COR-L47 (cell line): ENCODE measurements around the gene MTM1.

Experiments
- DNase-seq: peaks from one replicate; lab custom pipeline; 2025; lab: John Stamatoyannopoulos, UW

The MTM1 gene

DNA sequence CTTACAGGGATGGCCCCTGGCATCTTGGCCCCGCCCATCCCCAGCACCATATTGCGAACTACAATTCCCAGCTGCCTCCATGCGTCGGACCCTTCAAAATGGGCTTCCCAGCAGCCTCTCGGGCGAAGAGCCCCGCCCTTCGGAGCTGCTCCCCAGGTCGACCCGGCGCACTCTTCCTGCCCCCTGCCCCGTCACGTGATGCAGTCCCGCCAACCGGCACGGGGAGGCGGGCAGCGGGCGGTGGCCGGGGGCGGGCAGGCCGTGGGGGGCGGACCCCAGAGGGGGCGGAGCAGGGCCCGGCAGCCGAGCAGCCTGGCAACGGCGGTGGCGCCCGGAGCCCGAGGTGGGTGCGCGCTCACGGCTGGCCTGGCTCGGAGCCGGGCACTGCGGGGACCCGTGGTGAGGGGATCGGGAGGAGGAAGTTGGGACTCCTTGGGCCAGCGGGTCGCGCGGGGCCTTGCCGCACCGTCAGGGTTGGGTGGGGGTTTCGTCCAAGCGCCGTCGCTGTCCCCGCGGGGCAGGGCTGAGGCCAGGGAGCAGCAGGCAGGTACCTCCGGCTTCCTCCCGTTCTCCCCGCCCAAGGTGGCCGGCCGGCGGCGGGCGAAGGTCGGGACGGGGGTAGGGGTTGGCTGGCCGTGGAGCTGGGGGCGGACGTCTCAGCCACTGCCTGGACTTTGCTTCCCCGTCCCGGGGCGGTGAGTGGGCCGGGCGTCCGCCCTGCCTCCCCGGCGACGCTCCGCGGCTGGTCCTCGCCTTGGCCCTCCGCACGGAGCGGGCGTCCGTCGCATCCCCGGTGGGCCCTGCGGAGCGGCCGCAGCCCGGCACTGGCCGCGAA lies at the start of gene MTM1:
TSS of gene MTM1 (plus strand) at position 302 of the 835 bp plus-strand sequence. CDS start 23,994 bp downstream, outside the sequence.
- peak; percentile 84 for DNase-seq

DNA sequence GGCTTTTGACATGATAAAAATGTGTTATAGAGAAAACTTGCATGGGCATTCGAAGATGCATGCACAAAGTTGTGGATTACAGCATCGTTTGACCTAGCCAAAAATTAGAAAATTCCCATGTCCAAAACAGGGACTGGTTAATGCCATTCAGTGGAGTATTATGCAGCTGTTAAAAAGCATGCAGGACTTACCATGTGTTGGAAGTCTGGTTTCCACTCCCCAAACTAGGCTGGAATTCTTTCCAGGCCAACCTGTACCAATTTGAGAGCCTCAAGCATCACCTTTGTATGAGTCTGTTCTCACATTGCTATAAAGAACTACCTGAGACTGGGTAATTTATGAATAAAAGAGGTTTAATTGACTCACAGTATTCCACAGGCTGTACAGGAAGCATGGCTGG lies 45.9 kb upstream of the MTM1 start:
- no peak for DNase-seq

- no peak for DNase-seq
Measured at GRCh38 chrX:150525061-150525919, 43.1 kb upstream of the MTM1 start.

DNA sequence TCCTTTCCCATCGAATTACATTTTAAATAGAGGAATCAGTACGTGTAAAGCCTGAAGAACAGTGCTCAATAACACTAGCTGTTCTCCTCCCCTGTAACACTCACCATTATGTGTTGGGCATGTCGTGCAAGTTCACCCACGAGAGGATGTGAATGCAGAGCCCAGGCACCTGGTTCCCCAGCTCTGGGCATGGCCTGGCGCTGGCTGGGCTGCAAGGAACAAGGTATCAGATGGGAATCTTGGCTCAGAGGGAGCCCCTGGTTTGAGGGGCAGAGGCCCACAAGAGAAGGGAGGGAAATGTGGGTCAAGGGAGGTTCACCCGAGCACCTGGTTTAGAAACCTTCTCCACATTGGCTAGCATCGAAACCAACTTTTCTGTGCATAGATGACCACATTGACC lies 41.7 kb upstream of the MTM1 start:
- no peak for DNase-seq

DNA sequence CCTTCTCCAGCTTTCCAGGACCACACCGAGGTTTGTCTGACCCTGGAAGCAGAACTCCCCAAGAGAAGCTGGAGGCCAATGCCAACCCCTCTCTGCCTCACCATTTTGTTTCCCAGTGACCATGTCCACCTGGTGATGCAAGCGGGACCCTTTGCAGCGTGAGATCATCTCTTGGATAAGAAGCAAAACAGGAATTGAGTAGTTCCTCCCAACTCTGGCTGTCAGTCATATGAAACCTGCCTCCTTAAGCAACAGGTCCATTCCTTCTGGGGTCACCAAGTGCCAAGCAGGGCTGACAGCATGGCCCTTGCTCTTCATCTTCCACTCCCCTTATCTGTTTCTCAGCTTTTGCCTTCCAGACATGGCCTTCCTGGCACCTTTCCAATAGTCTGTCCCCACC lies 41.3 kb upstream of the MTM1 start:
- no peak for DNase-seq

DNA sequence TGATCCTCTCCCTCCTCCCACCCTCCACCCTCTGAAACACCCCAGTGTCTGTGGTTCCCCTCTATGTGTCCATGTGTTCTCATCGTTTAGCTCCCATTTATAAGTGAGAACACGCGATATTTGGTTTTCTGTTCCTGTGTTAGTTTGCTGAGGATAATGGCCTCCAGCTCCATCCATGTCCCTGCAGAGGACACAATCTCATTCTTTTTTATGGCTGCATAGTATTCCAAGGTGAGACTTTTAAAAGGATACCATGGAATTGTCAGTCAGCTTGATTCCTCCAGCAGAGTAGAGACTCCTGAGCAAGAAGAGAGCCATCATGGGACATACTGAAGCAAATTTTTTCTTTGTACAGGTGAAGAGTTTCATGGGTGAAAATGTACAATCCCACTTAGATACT lies 38.8 kb upstream of the MTM1 start:
- DNase-seq: no peak

DNA sequence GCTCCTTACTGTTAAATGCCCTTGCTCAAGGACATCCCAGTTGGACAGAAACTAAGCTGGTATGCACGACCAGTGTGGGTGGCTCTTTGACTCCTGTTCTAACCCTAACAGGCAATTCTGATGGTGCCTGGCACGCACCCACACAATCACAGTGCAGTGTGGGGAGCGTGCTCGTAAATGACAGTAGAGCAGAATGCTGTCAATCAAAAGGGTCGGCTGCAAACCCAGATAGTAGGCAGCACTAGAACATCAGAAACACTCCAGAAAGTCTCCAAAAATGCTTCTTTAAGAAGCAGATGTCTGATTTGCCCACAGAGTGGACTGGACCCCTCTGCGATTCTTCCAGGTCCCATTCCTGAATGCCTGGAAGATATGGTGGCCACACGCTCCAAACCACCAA lies 37.6 kb upstream of the MTM1 start:
- DNase-seq: no peak

GRCh38 chrX:150531467-150531866 lies 37.0 kb upstream of the MTM1 start:
- no peak for DNase-seq

DNA sequence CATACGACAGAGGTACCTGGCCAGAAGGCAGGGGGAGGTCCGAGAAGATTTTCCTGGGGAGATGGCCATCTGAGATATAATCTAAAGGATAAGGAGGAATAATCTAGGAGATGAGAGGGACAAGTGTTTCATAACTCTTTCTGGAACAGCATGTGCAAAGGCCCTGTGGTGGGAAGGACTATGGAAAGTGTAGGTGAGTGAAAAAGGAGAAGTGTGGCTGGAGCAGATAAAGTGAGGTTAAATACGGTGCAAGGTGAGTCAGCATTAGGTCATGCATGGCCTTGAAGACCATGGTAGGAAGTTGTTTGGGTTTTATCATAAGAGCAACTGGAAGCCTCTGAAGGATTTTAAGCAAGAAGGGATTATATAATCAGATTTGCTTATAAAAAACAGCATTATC lies 34.6 kb upstream of the MTM1 start:
- no peak for DNase-seq

DNA sequence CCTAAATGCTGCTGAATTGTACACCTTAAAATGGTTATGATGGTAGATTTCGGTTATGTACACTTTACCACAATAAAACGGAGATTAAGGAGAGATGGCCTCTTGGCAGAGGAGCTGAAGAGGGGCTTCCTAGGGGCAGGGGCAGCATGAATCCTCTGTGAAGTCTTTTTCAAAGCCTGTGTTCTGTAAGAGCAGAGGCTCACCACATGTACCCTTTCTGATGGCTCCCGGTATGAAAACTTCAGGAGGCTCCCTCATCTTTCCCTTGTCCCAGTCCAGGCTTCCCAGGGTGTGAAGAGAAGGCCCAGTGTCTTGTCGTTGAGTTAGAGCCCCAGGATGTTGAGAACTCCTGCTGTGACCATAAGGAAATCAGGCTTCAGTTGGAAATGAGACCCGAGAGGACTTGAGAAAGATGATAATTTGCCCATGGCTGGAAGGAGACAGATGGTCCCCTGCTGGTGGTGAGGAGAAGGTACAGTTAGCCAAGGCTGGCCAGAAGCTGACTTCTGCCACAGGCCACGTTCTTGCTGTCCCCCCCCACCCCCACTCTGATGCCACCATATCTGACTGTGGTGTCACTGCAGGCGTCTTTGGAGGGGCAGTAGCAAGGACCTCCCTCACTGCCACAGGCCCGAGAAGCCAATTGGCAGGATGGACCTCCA lies 31.8 kb upstream of the MTM1 start:
- DNase-seq: no peak

GRCh38 chrX:150537851-150538250 lies 30.6 kb upstream of the MTM1 start:
- DNase-seq: no peak

DNA sequence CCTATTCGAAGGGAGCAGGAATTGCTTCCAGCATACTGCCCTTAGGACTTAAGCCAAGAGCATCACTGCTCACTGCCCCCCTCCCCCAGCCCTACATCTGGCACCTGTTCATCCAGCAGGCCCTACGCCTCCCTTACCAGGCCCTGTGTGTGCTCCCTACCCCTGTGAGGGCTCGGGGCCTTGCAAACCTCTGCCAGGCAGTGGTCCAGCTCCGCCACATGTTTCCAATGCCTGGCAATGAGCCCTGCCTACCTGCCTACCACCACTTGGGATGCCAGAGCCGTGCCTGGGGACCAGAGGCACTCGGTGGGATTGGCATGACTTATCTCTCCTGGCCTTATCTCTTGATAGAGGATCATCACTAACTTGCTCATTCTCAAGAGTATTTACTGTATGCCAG lies 27.5 kb upstream of the MTM1 start:
- DNase-seq: no peak

DNA sequence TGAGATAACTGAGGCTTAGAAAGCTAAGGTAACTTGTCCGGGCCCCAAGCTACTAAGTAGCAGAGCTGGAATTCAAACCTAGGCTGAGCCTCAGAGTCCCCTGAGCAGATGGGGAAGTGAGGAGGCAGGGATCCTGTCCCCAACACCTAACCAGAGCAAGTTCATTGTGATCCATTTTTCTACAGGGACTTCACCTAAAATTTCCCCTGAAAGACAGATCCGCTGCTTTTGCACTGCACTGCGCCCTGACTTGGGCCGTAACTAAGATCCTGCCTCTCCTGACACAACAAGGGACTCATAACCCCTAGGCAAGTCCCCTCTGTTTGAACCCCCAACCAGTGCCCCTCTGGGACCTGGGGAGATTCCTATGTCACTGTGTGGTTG lies 25.6 kb upstream of the MTM1 start:
- no peak for DNase-seq

DNA sequence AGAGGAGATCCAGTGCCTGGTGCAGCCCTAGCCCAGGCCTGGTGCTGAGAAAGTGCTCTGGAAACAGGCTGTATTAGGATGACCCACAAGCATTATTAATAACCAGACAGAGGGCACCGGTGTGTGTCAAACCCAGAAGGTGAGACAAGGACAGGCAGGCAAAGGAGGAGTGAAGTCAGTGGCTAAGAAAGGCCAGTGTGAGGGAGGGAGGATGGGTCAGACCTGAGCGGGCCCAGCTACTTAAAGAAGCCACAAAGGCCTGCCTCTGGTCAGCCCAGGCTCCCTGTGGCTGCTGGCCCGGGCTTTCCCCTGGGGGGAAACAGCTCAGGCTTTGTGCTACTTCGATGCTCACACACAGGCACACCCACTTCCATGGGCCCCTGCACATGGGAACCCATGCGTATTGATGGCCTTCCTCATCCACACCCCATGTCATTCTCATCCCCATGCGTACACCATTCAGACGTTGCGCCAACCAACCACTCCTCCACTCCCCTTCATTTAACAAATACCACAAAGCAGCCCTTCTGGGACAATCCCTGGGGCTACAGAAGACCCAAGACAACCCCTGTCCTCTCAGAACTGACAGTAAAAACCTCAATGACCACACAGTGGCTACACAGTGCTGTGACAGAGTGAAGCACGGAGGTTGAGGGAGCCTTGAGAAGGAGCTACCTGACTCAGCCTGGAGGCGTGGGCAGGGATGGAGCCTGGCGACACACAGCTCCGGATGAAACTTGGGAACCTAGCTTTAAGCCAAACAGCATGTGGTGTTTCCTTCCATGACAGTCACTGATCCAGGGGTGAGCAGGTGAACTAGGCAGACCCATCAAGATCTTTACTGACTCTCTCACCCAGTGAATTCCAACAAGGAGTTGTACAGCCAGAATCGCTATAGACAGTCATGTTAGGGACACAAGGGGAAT lies 24.9 kb upstream of the MTM1 start:
- no peak for DNase-seq

DNA sequence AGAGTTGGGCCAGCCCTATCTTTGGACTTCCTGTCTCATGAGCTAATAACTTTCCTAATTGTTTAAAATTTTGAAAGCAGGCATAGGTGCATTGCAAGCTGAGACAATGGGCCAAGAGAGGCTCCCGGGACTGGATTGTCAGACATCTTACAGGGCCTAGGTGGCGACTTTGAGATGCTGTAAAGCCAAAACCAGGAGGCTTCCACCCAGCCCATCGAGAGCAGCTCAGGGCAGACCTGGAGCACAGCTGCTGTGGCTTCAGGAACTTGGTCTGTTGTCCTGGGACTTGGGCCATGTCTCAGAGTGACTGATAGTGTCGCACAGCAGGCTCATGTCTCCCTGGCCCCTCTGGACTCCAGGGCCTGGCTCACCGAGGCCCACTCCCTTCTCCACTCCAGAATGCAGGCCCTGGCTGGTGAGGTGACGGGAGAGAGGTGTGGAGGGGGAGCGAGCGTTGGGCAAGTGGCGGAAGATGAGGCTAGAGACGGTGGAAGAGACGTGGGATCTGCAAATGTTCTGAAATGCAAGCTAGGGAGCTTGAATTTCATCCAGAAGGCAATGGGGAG lies 24.1 kb upstream of the MTM1 start:
- no peak for DNase-seq

DNA sequence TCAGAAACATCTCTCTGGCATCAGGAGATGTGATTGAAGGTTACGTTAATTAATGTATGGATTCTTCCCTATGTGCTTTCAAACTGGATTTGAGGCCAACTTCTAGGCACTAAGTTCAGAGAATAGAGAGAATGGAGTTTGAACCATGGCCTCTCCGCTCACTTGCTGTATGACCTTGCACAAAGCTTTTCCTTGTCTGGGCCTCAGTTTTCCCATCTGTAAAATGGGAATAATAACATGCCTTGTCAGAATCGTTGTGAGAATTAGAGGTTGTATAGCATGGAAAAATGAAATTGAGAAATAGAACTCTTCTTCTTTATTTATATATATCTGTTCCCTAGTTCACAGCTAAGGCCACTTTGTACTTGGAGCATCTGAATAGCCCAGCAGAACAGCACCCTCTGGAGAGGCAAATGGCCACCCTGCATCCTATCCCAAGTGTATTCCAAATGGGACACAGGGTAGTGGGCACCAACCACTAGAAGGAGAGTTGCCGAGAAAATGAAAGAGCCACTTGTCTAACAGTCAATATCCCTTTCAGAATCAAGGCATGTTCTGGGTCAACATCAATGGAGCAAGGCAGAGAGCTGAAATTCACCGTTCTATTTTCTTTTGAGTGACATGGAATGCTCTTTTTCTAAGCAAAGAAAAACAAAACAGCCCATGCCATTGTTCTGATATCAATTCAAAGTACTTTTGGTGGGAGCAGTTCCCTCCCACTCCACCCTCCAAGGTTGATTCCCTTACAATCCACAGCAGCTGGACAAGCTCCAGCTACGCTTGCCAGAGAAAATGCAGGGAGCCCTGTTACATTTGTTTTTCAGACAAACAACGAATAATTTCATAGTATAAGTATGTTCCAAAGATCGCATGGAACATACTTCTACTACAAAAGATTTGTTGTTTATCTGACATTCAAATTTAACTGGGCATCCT lies 23.3 kb upstream of the MTM1 start:
- DNase-seq: no peak

GRCh38 chrX:150546711-150547153 lies 21.7 kb upstream of the MTM1 start:
- no peak for DNase-seq

- DNase-seq: no peak
Measured at GRCh38 chrX:150547375-150548115, 20.9 kb upstream of the MTM1 start.

DNA sequence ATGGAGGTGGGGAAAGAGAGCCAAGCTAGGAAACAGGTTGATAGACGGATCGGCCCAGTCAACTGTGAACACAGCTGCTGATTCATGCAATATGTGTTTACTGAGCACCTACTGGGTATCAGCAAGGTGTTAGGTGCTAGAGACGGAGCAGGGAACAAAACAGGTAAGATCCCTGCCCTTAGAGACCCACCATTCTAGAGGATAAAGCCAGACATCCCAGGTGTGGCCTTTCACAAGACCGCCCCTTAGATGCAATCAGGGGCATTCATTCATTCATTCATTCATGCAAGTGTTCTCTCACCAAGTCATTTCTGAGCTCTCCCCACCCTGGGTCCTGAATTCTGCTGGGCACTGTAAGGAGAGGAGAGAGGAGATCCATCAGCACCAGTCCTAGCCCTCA lies 20.2 kb upstream of the MTM1 start:
- DNase-seq: no peak
